IMR-90 (cell line): ENCODE measurements around the gene INPP4A. TPM values are rescaled to one million over a fixed set of nuclear protein-coding genes. Genes with fewer than 3 reads are reported as not detected.

Experiments
- ATAC-seq: fragments of 200-7000 bp; cut with Tn5 transposase; 2 replicates; pipeline ENCODE4 v1.9.1; 2020; ENCODE audit warnings: low read depth, mild to moderate bottlenecking, moderate library complexity
- BruUV-seq: library from RNA; stranded (reverse); fragments of 400-500 nt; replicated peaks from 2 replicates; lab custom pipeline; 2021; lab: Mats Ljungman, UMichigan
- CTCF ChIA-PET: fragments of 300-600 bp; formaldehyde crosslinking; extraction: SDS; loops from one replicate; lab custom pipeline; 2021; ENCODE audit warnings: antibody characterized with exemption; lab: Yijun Ruan, JAX
- POLR2A ChIA-PET: fragments of 300-600 bp; sonication (Branson Sonifier 250); formaldehyde crosslinking; loops from one replicate; lab custom pipeline; 2022; ENCODE audit warnings: antibody characterized with exemption; ENCODE audit not compliant: unreplicated experiment; lab: Charles Lee
- DNase-seq: peaks from one replicate; pipeline ENCODE4 v3.0.0; 2013
- H2AFZ ChIP-seq: replicated peaks from 2 replicates; pipeline ENCODE3; 2013; ENCODE audit warnings: low read length, mild to moderate bottlenecking; ENCODE audit not compliant: poor library complexity
- H2AK5ac ChIP-seq: 2 replicates; pipeline ENCODE4 v1.6.1; 2013; ENCODE audit warnings: low read depth, low read length, inconsistent platforms
- H2AK9ac ChIP-seq: replicated peaks from 2 replicates; pipeline ENCODE3; 2013; ENCODE audit warnings: mild to moderate bottlenecking, low read depth, low read length, moderate library complexity; ENCODE audit not compliant: poor library complexity
- H2BK120ac ChIP-seq: 2 replicates; pipeline ENCODE4 v1.6.1; 2013; ENCODE audit warnings: low read depth, low read length, inconsistent platforms
- H2BK15ac ChIP-seq: 3 replicates; pipeline ENCODE4 v1.6.1; 2013; ENCODE audit warnings: low read depth, low read length, inconsistent platforms
- H2BK20ac ChIP-seq: 2 replicates; pipeline ENCODE4 v1.6.1; 2013; ENCODE audit warnings: low read depth, mild to moderate bottlenecking, inconsistent platforms, low read length, moderate library complexity
- H2BK5ac ChIP-seq: 2 replicates; pipeline ENCODE4 v1.6.1; 2013; ENCODE audit warnings: mild to moderate bottlenecking, low read depth, low read length, inconsistent platforms; ENCODE audit not compliant: poor library complexity, severe bottlenecking
- H3K14ac ChIP-seq: replicated peaks from 2 replicates; pipeline ENCODE4 v1.6.1; 2013; ENCODE audit warnings: low read depth, low read length, inconsistent platforms
- H3K18ac ChIP-seq: 2 replicates; pipeline ENCODE4 v1.6.1; 2013; ENCODE audit warnings: low read depth, low read length, control low read depth
- H3K23ac ChIP-seq: 2 replicates; pipeline ENCODE4 v1.6.1; 2013; ENCODE audit warnings: low read depth, low read length, inconsistent platforms
- H3K27ac ChIP-seq: 2 replicates; pipeline ENCODE4 v1.5.1; 2013; ENCODE audit warnings: mild to moderate bottlenecking, control low read depth, low read length; ENCODE audit not compliant: insufficient read depth
- H3K27me3 ChIP-seq: 2 replicates; pipeline ENCODE4 v1.6.1; 2013; ENCODE audit warnings: low read length; ENCODE audit not compliant: control insufficient read depth, insufficient read depth
- H3K36me3 ChIP-seq: 2 replicates; pipeline ENCODE4 v1.6.1; 2013; ENCODE audit warnings: low read length, mixed read lengths; ENCODE audit not compliant: control insufficient read depth, insufficient read depth
- H3K4ac ChIP-seq: 2 replicates; pipeline ENCODE4 v1.6.1; 2013; ENCODE audit warnings: low read depth, low read length, inconsistent platforms
- H3K4me1 ChIP-seq: 2 replicates; pipeline ENCODE4 v1.6.1; 2013; ENCODE audit warnings: low read length, mixed read lengths; ENCODE audit not compliant: control insufficient read depth, insufficient read depth
- H3K4me2 ChIP-seq: 2 replicates; pipeline ENCODE4 v1.6.1; 2013; ENCODE audit warnings: low read depth, mild to moderate bottlenecking, control low read depth, low read length, moderate library complexity
- H3K4me3 ChIP-seq: 2 replicates; pipeline ENCODE4 v1.5.1; 2013; ENCODE audit warnings: low read depth, mild to moderate bottlenecking, control low read depth, low read length, moderate library complexity; ENCODE audit not compliant: insufficient read depth
- H3K56ac ChIP-seq: 2 replicates; pipeline ENCODE4 v1.6.1; 2013; ENCODE audit warnings: low read length, inconsistent platforms; ENCODE audit not compliant: insufficient read depth; ENCODE audit errors: extremely low read depth
- H3K79me1 ChIP-seq, 2 experiments: 2 replicates each; pipeline ENCODE4 v1.6.1; 2013; ENCODE audit warnings: low read length in 2 of 2, inconsistent platforms in 1 of 2, low read depth in 1 of 2
- H3K9ac ChIP-seq: 2 replicates; pipeline ENCODE4 v1.6.1; 2013; ENCODE audit warnings: low read depth, low read length, control low read depth
- H3K9me1 ChIP-seq: 2 replicates; pipeline ENCODE4 v1.6.1; 2013; ENCODE audit warnings: low read length, inconsistent platforms; ENCODE audit not compliant: insufficient read depth
- H3K9me3 ChIP-seq: 2 replicates; pipeline ENCODE4 v1.6.1; 2013; ENCODE audit warnings: low read length; ENCODE audit not compliant: control insufficient read depth, insufficient read depth
- H4K20me1 ChIP-seq: 2 replicates; pipeline ENCODE4 v1.6.1; 2013; ENCODE audit warnings: low read length, inconsistent platforms; ENCODE audit not compliant: insufficient read depth
- H4K5ac ChIP-seq: 2 replicates; pipeline ENCODE4 v1.6.1; 2013; ENCODE audit warnings: mild to moderate bottlenecking, low read depth, low read length, control low read depth
- H4K8ac ChIP-seq, 2 experiments: 2 replicates each; pipeline ENCODE4 v1.6.1; 2013; ENCODE audit warnings: low read depth in 2 of 2, low read length in 2 of 2, control low read depth in 1 of 2, inconsistent platforms in 1 of 2
- H4K91ac ChIP-seq: 2 replicates; pipeline ENCODE4 v1.6.1; 2013; ENCODE audit warnings: low read depth, low read length, inconsistent platforms; ENCODE audit not compliant: insufficient read depth
- MXI1 ChIP-seq: IDR thresholded peaks from 2 replicates; pipeline ENCODE4 v1.6.1; 2012; ENCODE audit warnings: low read depth, mild to moderate bottlenecking, low read length, moderate library complexity, borderline replicate concordance
- WGBS, 2 experiments: methylation state at CpG; one replicate each; pipeline versions ENCODE4 v1.1.5 to v1.1.7; 2013; ENCODE audit warnings: missing lambda C conversion rate in 2 of 2; ENCODE audit not compliant: insufficient read length in 1 of 2; ENCODE audit errors: extremely low coverage in 2 of 2; 5-methylcytosine and 5-hydroxymethylcytosine counted together
- dilution Hi-C: fragments of 300-500 bp; cut with HindIII; formaldehyde crosslinking; loops from one replicate; pipeline ENCODE4 v1.14.3; 2018; ENCODE audit warnings: low sequenced_read_pairs; ENCODE audit not compliant: unreplicated experiment
- in situ Hi-C: fragments of 300-500 bp; cut with MboI; formaldehyde crosslinking; loops from 3 replicates; pipeline ENCODE4 v1.14.3; 2019; ENCODE audit warnings: low sequenced_read_pairs, inconsistent platforms, mixed read lengths
- intact Hi-C: fragments of 100-400 bp; cut with micrococcal nuclease; formaldehyde crosslinking; loops from 2 replicates; pipeline ENCODE4 v1.10.0; 2022
- polyA plus RNA-seq, 3 experiments: library from polyadenylated mRNA; depleted of rRNA; stranded (reverse); fragments of >200 nt; gene quantifications; 2 replicates each; pipeline ENCODE4 v1.2.3, GENCODE V29; 2012; ENCODE audit warnings: low replicate concordance in 1 of 3
- total RNA-seq: library from RNA; depleted of rRNA; stranded (reverse); fragments of >200 nt; gene quantifications from 2 replicates; pipeline ENCODE4 v1.2.3, GENCODE V29; 2012
- TF ChIP-seq, protein P1 (sequence below): conservative IDR thresholded peaks from 2 replicates; pipeline ENCODE4 v1.5.1; 2012; ENCODE audit warnings: mild to moderate bottlenecking, low read depth, low read length, improper control_type of control experiment

The INPP4A gene
- total and polyA plus RNA-seq, 2 of the 4 experiments (the other 2 are of a cell fraction), result 14.5 to 27.1 TPM

- Histone ChIP-seq H2AFZ (no peak overlapping the region), H3K36me3 (no peaks in the 10 kb centered on the region), H4K91ac (no peak overlapping the region), H3K9ac (no peak overlapping the region), H4K20me1 (peaks cover 13% of the 10 kb centered on the region), H3K18ac (no peak overlapping the region), H3K56ac (no peak overlapping the region), H4K5ac (no peak overlapping the region), H4K8ac (no peak overlapping the region), H3K27ac (no peak overlapping the region), H3K14ac (no peak overlapping the region), H3K4me1 (peaks cover 6% of the 10 kb centered on the region), H2BK20ac (no peak overlapping the region), H2AK9ac (no peak overlapping the region), H3K9me3 (no peaks in the 10 kb centered on the region), H3K23ac (no peak overlapping the region), H3K4me3 (no peak overlapping the region), H2BK15ac (no peak overlapping the region), H3K9me1 (peaks cover 8% of the 10 kb centered on the region), H3K27me3 (peaks cover 4% of the 10 kb centered on the region), H3K79me1 (peaks cover 8 to 21% of the 10 kb centered on the region in 2 experiments; a peak in 3 of 4 replicates), H3K4ac (no peak overlapping the region), H2BK120ac (no peak overlapping the region), H3K4me2 (no peak overlapping the region), H2BK5ac (no peak overlapping the region), H2AK5ac (no peak overlapping the region)
- dilution Hi-C loops (no loop called here), intact Hi-C loops (loop anchor here (10.0 kb wide), 1 partner anchor 163 kb away; the partner anchor contains the start of genes COA5 and UNC50), in situ Hi-C loops (no loop called here)
- ChIA-PET CTCF (no interaction called here), POLR2A (no interaction called here)
- BruUV-seq, result no TSS peak
- TF ChIP-seq, protein P1, sequence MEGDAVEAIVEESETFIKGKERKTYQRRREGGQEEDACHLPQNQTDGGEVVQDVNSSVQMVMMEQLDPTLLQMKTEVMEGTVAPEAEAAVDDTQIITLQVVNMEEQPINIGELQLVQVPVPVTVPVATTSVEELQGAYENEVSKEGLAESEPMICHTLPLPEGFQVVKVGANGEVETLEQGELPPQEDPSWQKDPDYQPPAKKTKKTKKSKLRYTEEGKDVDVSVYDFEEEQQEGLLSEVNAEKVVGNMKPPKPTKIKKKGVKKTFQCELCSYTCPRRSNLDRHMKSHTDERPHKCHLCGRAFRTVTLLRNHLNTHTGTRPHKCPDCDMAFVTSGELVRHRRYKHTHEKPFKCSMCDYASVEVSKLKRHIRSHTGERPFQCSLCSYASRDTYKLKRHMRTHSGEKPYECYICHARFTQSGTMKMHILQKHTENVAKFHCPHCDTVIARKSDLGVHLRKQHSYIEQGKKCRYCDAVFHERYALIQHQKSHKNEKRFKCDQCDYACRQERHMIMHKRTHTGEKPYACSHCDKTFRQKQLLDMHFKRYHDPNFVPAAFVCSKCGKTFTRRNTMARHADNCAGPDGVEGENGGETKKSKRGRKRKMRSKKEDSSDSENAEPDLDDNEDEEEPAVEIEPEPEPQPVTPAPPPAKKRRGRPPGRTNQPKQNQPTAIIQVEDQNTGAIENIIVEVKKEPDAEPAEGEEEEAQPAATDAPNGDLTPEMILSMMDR, result no peak
- no peak for TF ChIP-seq MXI1
- DNase-seq (no peak), ATAC-seq (no peak)
- no CpG with 5 or more reads among the region's 7 CpGs for WGBS, 2 experiments
Measured at GRCh38 chr2:98441706-98442450, 2.8 kb upstream of the INPP4A start.
